Endothelial cell (in vitro differentiated cells): ENCODE data around the gene FAR1. TPM values are rescaled to one million over a fixed set of nuclear protein-coding genes. Genes with fewer than 3 reads are reported as not detected.
A peak's percentile ranks its signal among the peaks of the same experiment; 100 is the strongest.

Source experiments
- DNase-seq: peaks from one replicate; pipeline ENCODE4 v3.0.0; 2021; ENCODE audit warnings: low spot score
- H3K27ac Mint-ChIP-seq: one replicate; pipeline ENCODE4 v1.8.0; 2021; ENCODE audit warnings: mixed read lengths, inconsistent platforms; ENCODE audit not compliant: unreplicated experiment
- H3K27me3 Mint-ChIP-seq: one replicate; pipeline ENCODE4 v1.8.0; 2021; ENCODE audit warnings: mild to moderate bottlenecking, moderate library complexity, mixed read lengths, inconsistent platforms; ENCODE audit not compliant: unreplicated experiment
- H3K36me3 Mint-ChIP-seq: one replicate; pipeline ENCODE4 v1.8.0; 2021; ENCODE audit warnings: mild to moderate bottlenecking, low read depth, mixed read lengths, inconsistent platforms; ENCODE audit not compliant: unreplicated experiment
- H3K4me1 Mint-ChIP-seq: one replicate; pipeline ENCODE4 v1.8.0; 2021; ENCODE audit warnings: mild to moderate bottlenecking, mixed read lengths, inconsistent platforms; ENCODE audit not compliant: unreplicated experiment
- H3K4me3 Mint-ChIP-seq: one replicate; pipeline ENCODE4 v1.8.0; 2021; ENCODE audit warnings: mild to moderate bottlenecking, mixed read lengths, inconsistent platforms; ENCODE audit not compliant: unreplicated experiment
- H3K9me3 Mint-ChIP-seq: one replicate; pipeline ENCODE4 v1.8.0; 2021; ENCODE audit warnings: mixed read lengths, inconsistent platforms; ENCODE audit not compliant: unreplicated experiment
- total RNA-seq: library from RNA; stranded (reverse); fragmentation: NEBNext Ultra II Directional; extraction: Animal tissue kit (Norgen Biotek cat#: 25700); gene quantifications from one replicate; pipeline ENCODE4 v1.2.1, GENCODE V29; 2021; ENCODE audit not compliant: unreplicated experiment
- TF ChIP-seq, protein P1 (sequence below): fragments of 200-600 bp; sonication (generic); IDR thresholded peaks from one replicate; pipeline ENCODE4 v1.5.0; 2021; ENCODE audit warnings: antibody characterized with exemption; ENCODE audit not compliant: unreplicated experiment

FAR1 gene
- total RNA-seq, 1 donor from 2014 or later = 77.8 TPM

DNA sequence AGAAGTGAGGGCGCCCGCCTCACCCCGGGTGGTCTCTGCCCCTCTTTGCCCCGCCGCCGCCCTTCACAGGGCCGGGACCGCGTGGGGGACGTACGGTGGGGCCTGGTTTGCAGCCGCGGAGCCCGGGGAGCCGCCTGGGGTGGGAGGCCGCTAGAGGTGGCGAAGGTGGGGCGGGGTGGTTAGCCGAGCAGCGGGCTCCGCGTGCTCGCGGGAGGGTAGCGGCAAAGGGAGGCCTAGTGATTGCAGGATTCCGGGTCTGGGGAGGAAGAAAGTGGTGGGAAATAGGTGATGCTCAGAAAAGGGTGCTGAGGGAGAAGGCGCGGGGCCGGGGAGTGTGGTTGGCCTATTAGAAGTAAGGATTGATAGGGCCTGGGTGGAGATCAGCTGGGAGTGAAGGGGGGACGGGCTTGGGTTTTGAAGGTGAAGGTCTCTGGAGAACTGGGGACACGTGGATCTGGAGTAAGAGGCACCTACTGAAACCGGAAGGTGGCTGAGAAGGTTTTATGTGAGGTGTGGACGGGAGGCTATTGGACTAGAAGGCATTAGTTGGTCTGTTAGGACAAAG lies 571 bp downstream of the FAR1 start:
- peak overlapping the region; percentile 98 for H3K4me3 Mint-ChIP-seq
- peaks cover 27% of the 10 kb centered on the region for H3K4me1 Mint-ChIP-seq
- DNase-seq = peak; percentile 49
- H3K27me3 Mint-ChIP-seq = peaks cover 4% of the 10 kb centered on the region
- peak overlapping the region; percentile 79 for H3K27ac Mint-ChIP-seq
- no peaks in the 10 kb centered on the region for H3K36me3 Mint-ChIP-seq
- TF ChIP-seq, protein P1, sequence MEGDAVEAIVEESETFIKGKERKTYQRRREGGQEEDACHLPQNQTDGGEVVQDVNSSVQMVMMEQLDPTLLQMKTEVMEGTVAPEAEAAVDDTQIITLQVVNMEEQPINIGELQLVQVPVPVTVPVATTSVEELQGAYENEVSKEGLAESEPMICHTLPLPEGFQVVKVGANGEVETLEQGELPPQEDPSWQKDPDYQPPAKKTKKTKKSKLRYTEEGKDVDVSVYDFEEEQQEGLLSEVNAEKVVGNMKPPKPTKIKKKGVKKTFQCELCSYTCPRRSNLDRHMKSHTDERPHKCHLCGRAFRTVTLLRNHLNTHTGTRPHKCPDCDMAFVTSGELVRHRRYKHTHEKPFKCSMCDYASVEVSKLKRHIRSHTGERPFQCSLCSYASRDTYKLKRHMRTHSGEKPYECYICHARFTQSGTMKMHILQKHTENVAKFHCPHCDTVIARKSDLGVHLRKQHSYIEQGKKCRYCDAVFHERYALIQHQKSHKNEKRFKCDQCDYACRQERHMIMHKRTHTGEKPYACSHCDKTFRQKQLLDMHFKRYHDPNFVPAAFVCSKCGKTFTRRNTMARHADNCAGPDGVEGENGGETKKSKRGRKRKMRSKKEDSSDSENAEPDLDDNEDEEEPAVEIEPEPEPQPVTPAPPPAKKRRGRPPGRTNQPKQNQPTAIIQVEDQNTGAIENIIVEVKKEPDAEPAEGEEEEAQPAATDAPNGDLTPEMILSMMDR = no peak
- no peaks in the 10 kb centered on the region for H3K9me3 Mint-ChIP-seq

DNA sequence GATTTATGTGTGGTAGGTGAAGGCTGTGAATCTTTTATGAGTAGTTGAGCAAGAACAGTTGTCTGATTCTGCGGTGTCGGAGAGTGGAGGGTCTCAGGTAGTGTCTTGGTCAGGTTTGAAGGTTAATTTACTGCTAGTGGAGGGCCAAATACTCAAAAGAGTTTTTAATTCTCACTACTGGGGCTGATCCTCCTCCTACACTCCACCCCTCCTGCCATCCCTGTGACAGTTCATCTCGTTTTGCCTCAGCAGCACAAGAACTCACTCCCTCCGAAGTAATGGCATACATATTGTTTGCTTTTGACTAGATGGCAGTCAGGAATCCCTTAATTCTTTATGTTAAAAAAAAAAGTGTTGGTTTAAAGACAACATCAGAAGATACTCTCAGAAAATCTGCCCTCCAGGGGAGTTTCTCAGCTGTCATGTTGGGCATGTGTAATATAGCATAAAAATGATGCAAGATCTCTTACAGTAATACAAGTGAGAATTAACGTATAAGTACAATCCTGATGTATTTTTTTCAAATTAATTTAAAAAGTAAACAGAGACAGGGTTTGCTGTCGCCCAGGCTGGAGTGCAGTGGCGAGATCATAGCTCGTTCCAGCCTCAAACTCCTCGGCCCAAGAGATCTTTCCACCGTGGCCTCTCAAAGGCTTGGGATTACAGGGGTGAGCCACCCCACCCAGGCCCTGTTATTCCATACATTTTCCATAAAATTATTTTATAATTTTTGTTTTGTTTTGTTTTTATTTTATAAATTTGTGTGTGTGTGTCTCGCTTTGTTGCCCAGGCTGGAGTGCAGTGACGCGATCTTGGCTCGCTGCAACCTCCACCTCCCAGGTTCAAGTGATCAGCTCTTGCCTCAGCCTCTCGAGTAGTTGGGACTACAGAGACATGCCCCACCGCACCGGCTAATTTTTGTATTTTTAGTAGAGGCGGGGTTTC lies 1.3 kb downstream of the FAR1 start:
- H3K27me3 Mint-ChIP-seq = peaks cover 4% of the 10 kb centered on the region
- peak overlapping the region; percentile 98 for H3K4me3 Mint-ChIP-seq
- H3K4me1 Mint-ChIP-seq = peaks cover 27% of the 10 kb centered on the region
- no peaks in the 10 kb centered on the region for H3K36me3 Mint-ChIP-seq
- H3K9me3 Mint-ChIP-seq = no peaks in the 10 kb centered on the region
- TF ChIP-seq, protein P1 = no peak
- no peak for DNase-seq
- peak overlapping the region; percentile 79 for H3K27ac Mint-ChIP-seq

DNA sequence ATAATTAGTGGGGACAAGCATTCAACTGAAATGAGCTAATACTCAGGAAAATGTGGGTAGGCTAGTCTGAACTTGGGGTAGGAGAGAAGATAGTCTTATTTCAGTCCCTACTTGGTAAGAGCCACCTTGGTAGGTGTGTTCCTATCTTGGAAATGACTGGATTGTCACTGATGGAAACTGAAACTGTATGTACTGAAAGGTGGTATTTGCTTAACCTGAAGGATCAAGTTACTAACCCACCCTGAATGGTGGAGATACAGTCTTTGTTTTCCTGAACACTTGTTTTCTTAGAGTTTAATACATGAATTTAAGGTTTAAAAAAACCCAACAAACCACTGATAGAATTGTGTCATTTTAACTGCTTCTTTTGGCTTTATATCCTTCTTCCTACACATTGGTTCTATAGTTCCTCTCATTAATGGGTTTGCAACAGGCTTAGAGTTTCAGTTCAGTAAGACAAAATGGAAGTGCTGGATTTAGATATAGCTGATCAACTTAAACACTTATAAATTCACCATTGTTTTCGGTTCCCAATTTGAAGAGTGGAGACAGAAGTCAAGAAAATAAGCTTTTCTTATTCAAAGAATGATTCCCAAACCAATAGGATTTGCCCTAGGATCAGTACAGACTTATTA lies 4.2 kb downstream of the FAR1 start:
- Mint-ChIP-seq H3K27me3 (peaks cover 3% of the 10 kb centered on the region), H3K36me3 (no peaks in the 10 kb centered on the region), H3K4me3 (no peak overlapping the region), H3K9me3 (no peaks in the 10 kb centered on the region), H3K4me1 (peaks cover 23% of the 10 kb centered on the region), H3K27ac (no peak overlapping the region)
- TF ChIP-seq, protein P1 = no peak
- DNase-seq = no peak

DNA sequence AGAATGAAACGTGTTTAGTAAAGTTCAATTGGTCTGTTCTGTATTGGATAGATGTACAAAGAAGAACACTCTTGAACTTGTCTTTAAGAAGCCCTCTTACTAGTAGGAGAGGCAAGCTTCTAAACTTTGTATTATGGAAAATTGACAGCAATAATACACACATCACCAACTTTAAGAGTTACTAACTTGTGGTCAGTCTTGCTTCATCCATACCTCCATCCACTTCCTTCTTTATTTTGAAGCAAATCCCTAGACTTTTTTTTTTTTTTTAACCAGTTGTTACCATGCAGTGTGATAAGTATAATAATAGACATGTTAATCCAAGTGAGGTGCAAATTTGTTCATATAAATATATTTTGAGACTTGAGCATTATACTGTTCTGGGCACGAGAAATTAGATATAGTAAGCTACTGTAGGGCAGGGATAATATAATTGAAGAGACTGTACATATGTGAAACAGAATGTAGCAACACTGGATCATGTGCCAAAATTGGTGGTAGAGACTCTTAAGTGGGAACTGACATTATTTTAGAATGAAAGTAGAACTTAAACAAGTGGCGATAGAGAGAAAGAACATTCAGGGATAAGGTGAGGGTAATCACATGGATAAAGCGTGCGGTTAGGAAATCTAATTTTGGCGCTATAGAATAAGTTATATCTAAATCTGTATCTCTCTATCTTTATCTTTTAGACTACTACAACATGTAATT lies 6.5 kb downstream of the FAR1 start:
- H3K9me3 Mint-ChIP-seq = no peaks in the 10 kb centered on the region
- no peak overlapping the region for H3K4me3 Mint-ChIP-seq
- H3K27me3 Mint-ChIP-seq = no peaks in the 10 kb centered on the region
- DNase-seq = no peak
- H3K36me3 Mint-ChIP-seq = no peaks in the 10 kb centered on the region
- H3K4me1 Mint-ChIP-seq = peaks cover 20% of the 10 kb centered on the region
- H3K27ac Mint-ChIP-seq = no peak overlapping the region
- TF ChIP-seq, protein P1 = no peak
